Progenitor cell of endocrine pancreas (in vitro differentiated cells): Measurements from ENCODE around the gene AMH. TPM values are rescaled to one million over a fixed set of nuclear protein-coding genes. Genes with fewer than 3 reads are reported as not detected.

ENCODE experiments used
- DNase-seq: peaks from one replicate; pipeline ENCODE4 v3.0.0; 2021; ENCODE audit warnings: low spot score; ENCODE audit not compliant: unreplicated experiment
- H3K27ac Mint-ChIP-seq: 2 replicates; pipeline ENCODE4 v1.8.0; 2021; ENCODE audit warnings: mild to moderate bottlenecking, moderate library complexity, mixed read lengths
- H3K27me3 Mint-ChIP-seq: 2 replicates; pipeline ENCODE4 v1.8.0; 2021; ENCODE audit warnings: mixed read lengths
- H3K36me3 Mint-ChIP-seq: 2 replicates; pipeline ENCODE4 v1.8.0; 2022; ENCODE audit warnings: mixed read lengths; ENCODE audit not compliant: insufficient read depth
- H3K4me1 Mint-ChIP-seq: 2 replicates; pipeline ENCODE4 v1.8.0; 2021; ENCODE audit warnings: low read depth, mixed read lengths
- H3K4me3 Mint-ChIP-seq: 2 replicates; pipeline ENCODE4 v1.8.0; 2021; ENCODE audit warnings: low read depth, mild to moderate bottlenecking, moderate library complexity, mixed read lengths
- H3K9me3 Mint-ChIP-seq: 2 replicates; pipeline ENCODE4 v1.8.0; 2021; ENCODE audit warnings: low read depth, mixed read lengths
- total RNA-seq: library from RNA; stranded (reverse); gene quantifications from 2 replicates; pipeline ENCODE4 v1.2.1, GENCODE V29; 2021
- TF ChIP-seq, protein P1 (sequence below): fragments of 200-600 bp; sonication (generic); IDR thresholded peaks from one replicate; pipeline ENCODE4 v1.5.0; 2021; ENCODE audit warnings: antibody characterized with exemption, mild to moderate bottlenecking; ENCODE audit not compliant: unreplicated experiment

The AMH gene
- total RNA-seq, 1 donor from 2014 or later, result 58.4 TPM

DNA sequence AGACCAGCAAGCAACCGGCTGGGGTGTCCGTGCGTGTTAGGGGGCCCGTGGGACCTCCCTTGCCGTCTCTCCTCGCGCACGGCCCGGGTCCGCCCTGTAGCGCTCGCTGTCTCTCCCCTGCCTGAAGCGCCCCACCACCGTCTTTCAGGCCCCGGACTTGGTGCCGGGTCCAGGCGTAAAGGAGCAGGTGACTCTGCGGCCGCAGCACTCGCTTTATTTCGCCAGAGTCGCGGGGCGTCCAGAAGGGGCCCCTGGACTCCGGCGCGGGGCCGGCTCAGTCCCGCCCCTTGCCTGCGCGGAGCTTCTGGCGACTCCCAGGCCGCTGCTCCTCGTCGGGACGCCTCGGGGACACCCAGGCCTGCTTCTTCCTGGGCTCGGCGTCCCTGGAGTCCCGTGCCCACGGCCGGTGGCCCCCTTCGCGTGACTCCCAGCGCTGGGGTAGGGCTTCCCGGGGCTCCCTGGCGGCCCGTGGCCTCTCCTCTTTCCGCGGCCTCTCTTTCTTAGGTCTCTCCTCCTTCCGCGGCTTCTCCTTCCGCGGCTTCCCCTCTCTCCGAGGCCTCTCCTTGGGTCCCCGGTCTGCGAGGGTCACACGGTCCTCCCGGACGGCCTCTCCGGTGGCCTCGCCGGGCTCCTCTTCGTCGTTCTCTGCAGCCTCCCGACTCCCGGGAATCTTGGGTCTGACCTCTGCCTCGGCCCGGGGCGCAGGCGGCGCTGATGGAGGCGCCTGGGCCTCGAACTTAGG, 3.1 kb downstream of the AMH start:
- H3K4me1 Mint-ChIP-seq, result peaks cover 3% of the 10 kb centered on the region
- TF ChIP-seq, protein P1, sequence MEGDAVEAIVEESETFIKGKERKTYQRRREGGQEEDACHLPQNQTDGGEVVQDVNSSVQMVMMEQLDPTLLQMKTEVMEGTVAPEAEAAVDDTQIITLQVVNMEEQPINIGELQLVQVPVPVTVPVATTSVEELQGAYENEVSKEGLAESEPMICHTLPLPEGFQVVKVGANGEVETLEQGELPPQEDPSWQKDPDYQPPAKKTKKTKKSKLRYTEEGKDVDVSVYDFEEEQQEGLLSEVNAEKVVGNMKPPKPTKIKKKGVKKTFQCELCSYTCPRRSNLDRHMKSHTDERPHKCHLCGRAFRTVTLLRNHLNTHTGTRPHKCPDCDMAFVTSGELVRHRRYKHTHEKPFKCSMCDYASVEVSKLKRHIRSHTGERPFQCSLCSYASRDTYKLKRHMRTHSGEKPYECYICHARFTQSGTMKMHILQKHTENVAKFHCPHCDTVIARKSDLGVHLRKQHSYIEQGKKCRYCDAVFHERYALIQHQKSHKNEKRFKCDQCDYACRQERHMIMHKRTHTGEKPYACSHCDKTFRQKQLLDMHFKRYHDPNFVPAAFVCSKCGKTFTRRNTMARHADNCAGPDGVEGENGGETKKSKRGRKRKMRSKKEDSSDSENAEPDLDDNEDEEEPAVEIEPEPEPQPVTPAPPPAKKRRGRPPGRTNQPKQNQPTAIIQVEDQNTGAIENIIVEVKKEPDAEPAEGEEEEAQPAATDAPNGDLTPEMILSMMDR, result no peak
- H3K4me3 Mint-ChIP-seq, result no peak overlapping the region
- H3K27ac Mint-ChIP-seq, result no peak overlapping the region
- no peaks in the 10 kb centered on the region for H3K9me3 Mint-ChIP-seq
- no peaks in the 10 kb centered on the region for H3K36me3 Mint-ChIP-seq
- H3K27me3 Mint-ChIP-seq, result peaks cover 4% of the 10 kb centered on the region
- no peak for DNase-seq

DNA sequence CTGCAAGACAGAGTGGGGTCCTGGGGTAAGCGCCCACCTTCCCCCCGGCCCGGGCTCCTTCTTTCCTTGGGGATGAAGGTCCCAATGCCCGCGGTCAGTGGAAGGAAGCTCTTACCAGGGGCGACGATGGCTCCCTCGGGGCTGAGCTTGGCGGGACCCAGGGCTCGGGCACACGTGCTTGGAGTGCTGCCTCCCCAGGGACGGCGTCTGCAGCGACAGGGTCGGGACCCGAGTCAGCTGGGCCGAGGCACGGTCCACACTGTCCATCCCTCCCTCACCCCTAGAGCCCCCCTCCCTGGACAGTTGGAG, 3.6 kb downstream of the AMH start:
- H3K36me3 Mint-ChIP-seq, result no peaks in the 10 kb centered on the region
- H3K27me3 Mint-ChIP-seq, result peaks cover 4% of the 10 kb centered on the region
- H3K27ac Mint-ChIP-seq, result no peak overlapping the region
- H3K4me3 Mint-ChIP-seq, result no peak overlapping the region
- H3K4me1 Mint-ChIP-seq, result peaks cover 3% of the 10 kb centered on the region
- H3K9me3 Mint-ChIP-seq, result no peaks in the 10 kb centered on the region
- DNase-seq, result no peak
- TF ChIP-seq, protein P1, result no peak

DNA sequence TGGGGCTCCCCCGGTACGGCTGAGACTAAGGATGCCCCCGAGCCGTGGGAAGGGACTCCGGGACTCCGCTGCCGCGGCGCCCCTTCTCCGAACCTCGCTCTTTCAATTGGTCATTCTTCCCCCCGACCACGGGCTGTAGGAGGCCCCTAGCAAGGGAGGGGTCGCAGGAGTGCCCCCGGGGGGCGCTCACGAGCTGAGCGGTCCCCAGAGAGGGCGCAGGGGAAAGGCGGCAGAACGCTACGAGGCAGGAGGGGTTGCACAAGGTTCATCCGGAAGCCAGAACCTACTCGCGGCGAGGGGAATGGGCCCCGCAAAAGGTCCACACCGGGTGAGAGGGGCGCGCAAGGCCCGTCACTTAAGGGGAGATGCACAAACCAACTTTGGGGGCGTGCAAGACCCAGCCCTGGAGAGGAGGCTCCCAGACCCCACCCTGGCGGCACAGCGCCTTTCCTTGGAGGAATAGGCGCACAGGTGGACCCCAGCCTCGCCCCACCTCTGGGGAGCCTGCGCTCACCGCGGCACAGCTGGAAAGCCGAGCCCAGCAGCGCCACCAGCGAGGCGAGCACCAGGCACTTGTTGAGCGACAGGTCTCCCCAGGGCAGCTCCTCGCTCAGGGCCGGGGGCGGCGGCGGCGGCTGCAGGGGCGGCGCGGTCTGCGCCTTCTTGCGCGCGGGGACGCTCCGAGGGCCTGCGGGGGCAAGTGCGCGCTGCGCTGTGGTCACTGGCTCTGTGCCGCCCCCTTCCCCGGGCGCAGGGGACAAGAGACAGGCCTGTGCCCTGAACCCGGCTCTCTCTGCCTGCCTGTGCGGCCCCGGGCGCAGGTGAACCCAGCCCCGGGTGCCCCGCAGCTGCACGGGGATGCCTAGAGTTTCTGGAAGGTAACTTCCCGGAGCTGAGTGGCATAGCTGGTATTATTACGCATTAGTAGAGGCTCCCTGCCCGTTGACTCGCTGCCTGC, 4.3 kb downstream of the AMH start:
- Mint-ChIP-seq H3K4me1 (peaks cover 3% of the 10 kb centered on the region), H3K36me3 (no peaks in the 10 kb centered on the region), H3K27me3 (peaks cover 4% of the 10 kb centered on the region), H3K4me3 (peak overlapping the region; percentile 65), H3K9me3 (no peaks in the 10 kb centered on the region), H3K27ac (peak overlapping the region; percentile 21)
- DNase-seq, result no peak
- TF ChIP-seq, protein P1, result peak; percentile 41

DNA sequence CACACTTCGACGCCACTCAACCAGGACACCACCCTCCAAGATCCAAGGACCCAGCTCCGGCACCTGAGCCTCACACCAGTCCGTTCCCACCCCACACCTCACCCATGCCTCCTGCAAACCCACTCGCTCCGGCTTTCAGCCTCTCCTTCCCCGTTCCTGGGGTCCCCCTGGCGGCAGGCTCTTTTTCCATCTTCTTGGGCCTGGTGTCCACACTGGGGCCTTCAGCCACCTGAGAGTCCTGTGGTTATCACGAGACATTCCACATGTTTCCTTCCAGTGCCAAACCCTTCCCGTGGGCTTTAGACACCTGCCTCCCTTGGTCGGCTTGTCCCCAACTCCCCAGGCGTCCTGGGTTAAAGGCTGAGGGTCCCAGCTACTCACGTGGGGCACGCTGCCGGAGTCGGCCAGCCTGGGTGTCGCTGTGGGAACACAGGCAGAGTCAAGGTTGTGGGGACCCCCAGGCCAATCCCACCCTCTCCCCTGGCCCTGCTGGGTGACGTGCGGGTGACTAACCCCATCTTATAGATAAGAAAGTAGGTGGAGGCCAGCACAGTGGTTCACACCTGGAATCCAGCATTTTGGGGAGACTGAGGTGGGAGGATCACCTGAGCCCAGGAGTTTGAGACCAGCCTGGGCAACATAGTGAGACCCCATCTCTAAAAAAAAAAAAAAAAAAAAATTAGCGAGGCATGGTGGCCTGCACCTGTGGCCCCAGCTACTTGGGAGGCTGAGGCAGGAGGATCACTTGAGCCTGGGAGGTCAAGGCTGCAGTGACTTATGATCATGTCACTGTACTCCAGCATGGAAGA, 5.1 kb downstream of the AMH start:
- no peaks in the 10 kb centered on the region for H3K36me3 Mint-ChIP-seq
- H3K27ac Mint-ChIP-seq, result peak overlapping the region; percentile 21
- no peaks in the 10 kb centered on the region for H3K9me3 Mint-ChIP-seq

More for the DNA sequence above, 5.1 kb downstream of the AMH start:
- DNase-seq, result peak; percentile 66
- H3K27me3 Mint-ChIP-seq, result peaks cover 4% of the 10 kb centered on the region
- TF ChIP-seq, protein P1, result peak; percentile 71
- peak overlapping the region; percentile 65 for H3K4me3 Mint-ChIP-seq
- peaks cover 3% of the 10 kb centered on the region for H3K4me1 Mint-ChIP-seq
